Epidermal melanocyte (primary cell): ENCODE measurements around the gene STIM1.
"Not testable (repeated sequence)": the region's sequence is repeated elsewhere in the genome, so short reads cannot be mapped to it uniquely, and the experiment has no call there.

Experiments
- DNase-seq: peaks from one replicate; pipeline ENCODE4 v3.0.0; 2011; ENCODE audit warnings: low spot score; ENCODE audit not compliant: insufficient read length

The STIM1 gene

GRCh38 chr11:4018641-4019040, 163.2 kb downstream of the STIM1 start:
- DNase-seq, result no peak

DNA sequence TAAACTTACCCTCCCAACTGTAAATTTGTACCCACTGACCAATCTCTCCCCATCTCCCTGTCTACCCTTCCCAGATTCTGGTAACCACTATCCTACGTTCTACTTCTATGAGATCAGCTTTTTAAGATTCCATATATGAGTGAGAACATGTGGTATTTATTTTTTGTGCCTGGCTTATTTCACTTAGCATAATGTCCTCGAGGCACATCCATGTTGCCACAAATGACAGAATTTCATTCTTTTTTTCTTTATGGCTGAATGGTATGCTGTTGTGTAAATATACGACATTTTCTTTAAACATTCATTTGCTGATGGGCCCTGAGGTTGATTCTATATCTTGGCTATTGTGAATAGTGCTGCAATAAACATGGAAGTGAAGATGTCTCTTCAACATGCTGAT, 164.4 kb downstream of the STIM1 start:
- DNase-seq, result no peak

DNA sequence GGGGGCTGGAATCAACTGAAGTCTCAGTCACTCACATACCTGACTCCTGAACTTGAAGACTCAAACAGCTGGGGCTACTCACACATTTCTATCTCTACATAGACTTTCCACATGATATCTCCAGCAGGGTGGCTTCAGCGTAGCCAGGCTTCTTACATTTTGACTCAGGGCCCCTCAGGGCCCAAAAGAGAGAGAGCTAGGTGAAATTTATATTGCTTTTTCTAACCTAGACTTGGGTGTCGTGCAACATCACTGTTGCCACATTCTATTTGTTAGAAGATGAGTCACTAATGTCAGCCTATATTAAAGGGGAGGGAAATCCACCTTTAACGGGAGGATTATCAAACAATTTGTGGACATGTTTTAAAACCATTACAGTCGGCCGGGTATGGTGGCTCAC, 167.2 kb downstream of the STIM1 start:
- DNase-seq, result no peak

DNA sequence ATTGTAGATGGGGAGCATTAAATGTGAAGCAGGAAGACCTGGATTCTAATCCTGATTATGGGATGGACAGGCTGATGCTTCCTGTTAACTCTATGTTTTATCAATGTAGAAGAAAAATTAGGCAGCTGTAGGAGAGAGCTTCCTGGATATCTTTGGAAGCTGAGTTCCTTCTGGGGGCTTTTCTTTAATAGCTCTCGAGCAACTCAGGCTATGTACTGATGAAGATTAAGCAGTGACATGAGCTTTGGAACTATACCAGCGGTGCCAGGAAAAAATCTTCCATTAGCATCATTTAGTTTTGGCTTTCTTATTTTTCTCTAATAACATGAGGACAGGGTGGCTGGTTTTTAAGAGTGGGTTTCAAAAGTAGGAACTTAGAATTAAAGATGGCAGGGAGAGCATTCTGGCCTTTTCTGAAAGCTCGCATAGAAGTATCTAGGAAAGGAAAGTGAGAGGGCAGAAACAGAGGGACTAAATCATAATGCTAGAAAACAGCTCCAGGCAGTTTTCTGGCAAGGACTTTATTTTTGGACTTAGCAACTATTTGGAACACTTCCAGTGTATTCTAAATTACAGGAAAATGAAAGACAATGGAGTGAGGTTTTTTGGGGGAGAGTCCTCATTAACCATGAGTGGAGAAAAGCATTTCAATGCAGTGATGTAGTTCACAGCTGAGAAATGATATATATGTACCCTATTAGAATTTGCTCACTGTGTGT, 169.9 kb downstream of the STIM1 start:
- DNase-seq, result no peak

GRCh38 chr11:4025967-4026324, 170.5 kb downstream of the STIM1 start:
- no peak for DNase-seq

GRCh38 chr11:4026389-4026788, 170.9 kb downstream of the STIM1 start:
- no peak for DNase-seq

- DNase-seq, result no peak
Measured at GRCh38 chr11:4027746-4028145, 172.3 kb downstream of the STIM1 start.

DNA sequence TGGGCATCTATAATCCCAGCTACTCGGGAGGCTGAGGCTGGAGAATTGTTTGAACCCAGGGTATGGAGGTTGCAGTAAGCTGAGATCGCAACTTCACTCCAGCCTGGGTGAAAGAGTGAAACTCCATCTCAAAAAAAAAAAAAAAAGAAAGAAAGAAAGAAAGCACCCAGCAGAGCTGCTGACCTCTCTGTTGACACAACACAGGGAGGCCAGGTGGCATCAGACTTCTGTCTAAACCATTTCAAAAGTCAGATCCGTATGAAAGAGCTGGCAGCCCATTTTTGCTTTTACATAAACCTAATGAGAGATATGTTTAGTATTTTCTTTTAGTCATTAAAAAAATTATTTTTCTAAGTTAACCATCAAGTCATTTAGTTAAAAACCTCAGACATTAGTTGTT, 174.7 kb downstream of the STIM1 start:
- DNase-seq, result no peak

DNA sequence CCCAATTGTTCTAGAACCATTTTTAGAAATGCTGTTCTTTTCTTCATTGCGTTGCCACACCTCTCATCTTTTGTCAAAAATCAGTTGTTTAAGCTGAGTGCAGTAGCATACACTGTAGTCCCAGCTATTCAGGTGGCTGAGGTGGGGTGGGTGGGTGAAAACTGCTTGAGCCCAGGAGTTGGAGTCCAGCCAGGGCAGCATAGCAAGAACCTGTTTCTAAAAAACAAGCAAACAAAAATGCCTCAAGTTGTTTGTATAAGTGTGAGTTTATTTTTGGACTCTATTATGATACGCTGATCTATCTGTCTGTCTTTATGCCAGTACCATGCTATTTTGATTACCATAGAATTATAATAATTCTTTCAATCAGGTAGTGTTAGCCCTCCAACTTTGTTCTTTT, 176.6 kb downstream of the STIM1 start:
- DNase-seq, result no peak

DNA sequence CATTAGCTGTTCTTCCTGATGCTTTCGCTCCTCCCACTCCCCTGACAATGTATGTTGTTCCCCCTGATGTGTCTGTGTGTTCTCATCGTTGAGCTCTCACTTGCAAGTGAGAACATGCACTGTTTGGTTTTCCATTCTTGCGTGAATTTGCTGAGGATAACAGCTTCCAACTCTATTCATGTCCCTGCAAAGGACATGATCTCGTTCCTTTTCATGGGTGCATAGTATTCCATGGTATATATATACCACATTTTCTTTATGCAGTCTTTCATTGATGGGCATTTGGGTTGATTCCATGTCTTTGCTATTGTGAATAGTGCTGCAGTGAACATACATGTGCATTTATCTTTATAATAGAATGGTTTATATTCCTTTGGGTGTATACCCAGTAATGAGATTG, 180.5 kb downstream of the STIM1 start:
- no peak for DNase-seq

- DNase-seq, result no peak
Measured at GRCh38 chr11:4039011-4039410, 183.5 kb downstream of the STIM1 start.

GRCh38 chr11:4040461-4040860, 185.0 kb downstream of the STIM1 start:
- no peak for DNase-seq

GRCh38 chr11:4041731-4042391, 186.4 kb downstream of the STIM1 start:
- no peak for DNase-seq

- DNase-seq, result peak; percentile 50
Measured at GRCh38 chr11:4044976-4045646, 189.6 kb downstream of the STIM1 start.

GRCh38 chr11:4048340-4048739, 192.9 kb downstream of the STIM1 start:
- DNase-seq, result no peak

DNA sequence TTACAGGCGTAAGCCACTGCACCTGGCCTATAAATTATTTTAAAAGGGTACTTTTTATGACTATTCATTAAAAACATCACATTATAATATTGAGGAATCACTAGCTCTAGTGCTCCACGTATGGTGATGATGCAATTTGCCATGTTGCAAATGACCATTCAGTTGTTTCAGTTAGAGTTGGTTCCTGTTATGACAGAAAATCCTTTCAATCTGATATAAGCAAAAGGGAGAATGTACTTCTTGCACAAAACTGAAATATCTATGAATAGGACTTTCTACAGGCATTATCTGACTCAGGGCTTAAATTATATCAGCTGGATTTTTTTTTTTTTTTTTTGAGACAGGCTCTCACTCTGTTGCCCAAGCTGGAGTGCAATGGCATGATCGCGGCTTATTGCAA, 193.5 kb downstream of the STIM1 start:
- DNase-seq, result no peak

DNA sequence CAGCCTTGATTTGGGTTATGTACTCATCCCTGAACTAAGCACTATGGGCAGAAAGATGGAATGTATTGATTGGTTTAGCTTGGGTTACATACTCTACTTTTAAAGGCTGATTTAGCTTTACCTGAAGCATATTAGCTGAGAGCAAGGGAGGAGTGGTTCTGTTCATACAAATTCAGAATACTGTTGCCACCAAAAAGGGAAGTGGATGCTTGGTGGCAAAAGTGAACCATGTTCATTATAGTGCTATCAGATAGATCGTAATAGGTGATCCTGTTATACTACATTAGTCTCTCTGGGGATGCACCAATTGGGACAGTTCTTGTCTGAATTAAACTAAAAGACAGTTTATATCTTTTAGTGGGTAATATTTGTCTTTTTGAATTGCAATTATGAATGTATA, 194.7 kb downstream of the STIM1 start:
- DNase-seq, result no peak

DNA sequence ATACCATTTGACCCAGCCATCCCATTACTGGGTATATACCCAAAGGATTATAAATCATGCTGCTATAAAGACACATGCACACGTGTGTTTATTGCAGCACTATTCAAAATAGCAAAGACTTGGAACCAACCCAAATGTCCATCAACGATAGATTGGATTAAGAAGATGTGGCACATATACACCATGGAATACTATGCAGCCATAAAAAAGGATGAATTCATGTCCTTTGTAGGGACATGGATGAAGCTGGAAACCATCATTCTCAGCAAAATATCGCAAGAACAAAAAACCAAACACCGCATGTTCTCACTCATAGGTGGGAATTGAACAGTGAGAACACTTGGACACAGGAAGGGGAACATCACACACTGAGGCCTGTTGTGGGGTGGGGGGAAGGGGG, 197.7 kb downstream of the STIM1 start:
- not testable (repeated sequence) for DNase-seq

DNA sequence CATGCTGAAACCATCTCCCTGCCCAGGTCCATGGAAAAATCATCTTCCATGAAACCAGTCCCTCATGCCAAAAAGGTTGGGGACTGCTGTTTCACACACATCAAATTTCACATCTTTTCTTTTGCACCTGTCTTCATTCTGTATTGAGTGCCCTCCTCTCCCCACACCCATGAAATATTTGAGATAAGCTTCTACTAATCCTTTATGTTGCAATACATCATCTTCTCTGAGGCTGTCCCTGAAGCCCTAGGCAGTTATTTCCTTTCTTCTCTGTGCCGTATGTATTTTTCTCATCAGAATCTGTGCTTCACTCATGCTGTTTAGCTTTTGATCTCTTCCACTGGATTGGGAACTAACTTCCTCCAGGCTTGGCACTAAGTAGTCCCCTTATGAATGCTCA, 199.2 kb downstream of the STIM1 start:
- DNase-seq, result no peak

DNA sequence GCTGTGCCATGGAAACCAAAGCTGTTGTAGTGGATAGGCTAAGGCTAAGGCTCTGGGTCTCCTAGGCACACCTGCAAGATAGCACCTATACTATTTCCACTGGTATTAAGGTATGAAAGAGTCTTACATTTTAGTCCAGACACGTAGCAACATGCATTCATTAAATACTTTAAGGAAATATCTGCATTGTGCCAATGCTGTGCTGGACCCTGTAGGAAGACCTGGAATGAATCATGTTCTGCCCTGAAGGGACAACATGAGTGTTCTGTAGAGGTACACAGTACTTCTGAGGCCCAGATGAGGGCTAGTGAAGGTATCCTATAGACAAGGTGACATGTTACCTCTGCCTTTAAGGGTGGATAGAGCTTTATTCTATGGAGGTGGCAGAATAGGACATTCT, 204.0 kb downstream of the STIM1 start:
- no peak for DNase-seq

GRCh38 chr11:4060182-4060923, 204.9 kb downstream of the STIM1 start:
- no peak for DNase-seq

- no peak for DNase-seq
Measured at GRCh38 chr11:4061700-4062099, 206.2 kb downstream of the STIM1 start.
